Measurements from ENCODE around the gene GPNMB. TPM values are rescaled to one million over a fixed set of nuclear protein-coding genes. Genes with fewer than 3 reads are reported as not detected.

The GPNMB gene
- total and polyA plus RNA-seq, 4 donors: 4.4 to 47.6 (median 26.6) TPM

GRCh38 chr7:23261843-23262452 lies 15.4 kb downstream of the GPNMB start:
- Histone ChIP-seq H3K4me1 (ENCODE audit: control insufficient read depth, insufficient read depth, low read length) (no peaks in the 10 kb centered on the region), H3K36me3 (ENCODE audit: control insufficient read depth, insufficient read depth, low read length) (no peaks in the 10 kb centered on the region), H3K27ac (ENCODE audit: low read depth, low read length) (no peak overlapping the region), H3K4me3 (ENCODE audit: low read depth, low read length) (no peak overlapping the region), H3K9me3 (ENCODE audit: control insufficient read depth, insufficient read depth, low read length) (no peaks in the 10 kb centered on the region), H3K27me3 (ENCODE audit: control insufficient read depth, insufficient read depth, low read length) (no peaks in the 10 kb centered on the region)
- peak in 5 of 6 donors; percentile 8 to 73 (median 35) for DNase-seq (ENCODE audit: low read depth in 4 of 6, low spot score in 6 of 6)
- WGBS (ENCODE audit: insufficient coverage): 10% methylated on average over 1 of the region's 7 CpGs

- H3K4me1 ChIP-seq (ENCODE audit: control insufficient read depth, insufficient read depth, low read length): no peaks in the 10 kb centered on the region
- H3K27ac ChIP-seq (ENCODE audit: low read depth, low read length): no peak overlapping the region
- 80% methylated on average over 5 of the region's 7 CpGs for WGBS (ENCODE audit: insufficient coverage)
- H3K36me3 ChIP-seq (ENCODE audit: control insufficient read depth, insufficient read depth, low read length): no peaks in the 10 kb centered on the region
- DNase-seq (ENCODE audit: low read depth in 4 of 6, low spot score in 6 of 6): no peak
- H3K27me3 ChIP-seq (ENCODE audit: control insufficient read depth, insufficient read depth, low read length): no peaks in the 10 kb centered on the region
- H3K9me3 ChIP-seq (ENCODE audit: control insufficient read depth, insufficient read depth, low read length): no peaks in the 10 kb centered on the region
- H3K4me3 ChIP-seq (ENCODE audit: low read depth, low read length): no peak overlapping the region
These were observed 18.4 kb downstream of the GPNMB start for GRCh38 chr7:23264916-23265458.

DNA sequence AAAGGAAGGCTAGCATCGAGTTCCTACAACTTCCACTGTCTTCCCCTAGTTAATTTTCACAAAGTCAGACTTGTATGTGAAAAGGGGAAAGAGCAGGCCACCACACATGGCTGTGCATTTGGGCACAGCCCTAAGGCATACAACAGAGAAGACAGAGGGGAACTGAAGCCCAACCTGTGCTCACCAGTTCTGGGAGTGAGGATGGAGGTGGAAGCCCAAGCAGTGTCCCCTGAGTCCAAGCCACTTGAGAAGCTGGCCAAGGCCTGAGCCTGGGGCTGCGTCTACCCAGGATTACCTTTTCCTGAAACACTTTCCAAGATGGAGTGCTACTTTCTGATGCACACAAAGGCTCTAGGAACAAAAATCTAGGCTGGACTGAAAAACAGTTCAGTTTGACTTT lies 20.3 kb downstream of the GPNMB start:
- Histone ChIP-seq H3K27me3 (ENCODE audit: control insufficient read depth, insufficient read depth, low read length) (no peaks in the 10 kb centered on the region), H3K36me3 (ENCODE audit: control insufficient read depth, insufficient read depth, low read length) (no peaks in the 10 kb centered on the region), H3K4me1 (ENCODE audit: control insufficient read depth, insufficient read depth, low read length) (no peaks in the 10 kb centered on the region), H3K27ac (ENCODE audit: low read depth, low read length) (no peak overlapping the region), H3K9me3 (ENCODE audit: control insufficient read depth, insufficient read depth, low read length) (no peaks in the 10 kb centered on the region), H3K4me3 (ENCODE audit: low read depth, low read length) (no peak overlapping the region)
- no peak for DNase-seq (ENCODE audit: low read depth in 4 of 6, low spot score in 6 of 6)
- WGBS (ENCODE audit: insufficient coverage): no CpG with 5 or more reads among the region's 2 CpGs

GRCh38 chr7:23267357-23267756 lies 20.8 kb downstream of the GPNMB start:
- no peak for DNase-seq (ENCODE audit: low read depth in 4 of 6, low spot score in 6 of 6)
- Histone ChIP-seq H3K27me3 (ENCODE audit: control insufficient read depth, insufficient read depth, low read length) (no peaks in the 10 kb centered on the region), H3K27ac (ENCODE audit: low read depth, low read length) (no peak overlapping the region), H3K4me1 (ENCODE audit: control insufficient read depth, insufficient read depth, low read length) (no peaks in the 10 kb centered on the region), H3K36me3 (ENCODE audit: control insufficient read depth, insufficient read depth, low read length) (no peaks in the 10 kb centered on the region), H3K4me3 (ENCODE audit: low read depth, low read length) (no peak overlapping the region), H3K9me3 (ENCODE audit: control insufficient read depth, insufficient read depth, low read length) (no peaks in the 10 kb centered on the region)
- 67% methylated on average over 1 of the region's 2 CpGs for WGBS (ENCODE audit: insufficient coverage)

- H3K27me3 ChIP-seq (ENCODE audit: control insufficient read depth, insufficient read depth, low read length): no peaks in the 10 kb centered on the region
- no peaks in the 10 kb centered on the region for H3K4me1 ChIP-seq (ENCODE audit: control insufficient read depth, insufficient read depth, low read length)
- no peak for DNase-seq (ENCODE audit: low read depth in 4 of 6, low spot score in 6 of 6)
- H3K9me3 ChIP-seq (ENCODE audit: control insufficient read depth, insufficient read depth, low read length): no peaks in the 10 kb centered on the region
- no peak overlapping the region for H3K4me3 ChIP-seq (ENCODE audit: low read depth, low read length)
- no peaks in the 10 kb centered on the region for H3K36me3 ChIP-seq (ENCODE audit: control insufficient read depth, insufficient read depth, low read length)
- no peak overlapping the region for H3K27ac ChIP-seq (ENCODE audit: low read depth, low read length)
- WGBS (ENCODE audit: insufficient coverage): 100% methylated on average over 1 of the region's 2 CpGs
These were observed 21.6 kb downstream of the GPNMB start for GRCh38 chr7:23268167-23268566.

DNA sequence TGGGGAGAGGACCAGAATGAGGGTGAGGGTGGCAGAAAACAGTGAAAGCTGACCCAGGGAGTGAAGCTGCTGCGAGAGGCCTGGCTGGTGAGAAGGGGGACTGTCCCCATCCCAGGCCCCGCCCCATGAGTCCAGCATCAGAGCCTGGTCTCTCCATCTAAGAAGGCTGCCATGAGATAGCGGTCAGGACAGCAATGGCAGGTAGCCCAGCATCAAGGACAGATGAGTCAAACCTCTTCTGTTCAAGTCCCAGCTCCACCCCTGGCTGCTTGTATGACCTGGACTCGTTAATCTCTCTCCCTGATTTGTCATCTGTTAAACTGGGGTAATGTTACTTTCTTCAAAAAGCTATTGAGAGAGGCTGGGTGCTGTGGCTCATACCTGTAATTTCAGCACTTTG lies 22.2 kb downstream of the GPNMB start:
- no peak for DNase-seq (ENCODE audit: low read depth in 4 of 6, low spot score in 6 of 6)
- no peaks in the 10 kb centered on the region for H3K27me3 ChIP-seq (ENCODE audit: control insufficient read depth, insufficient read depth, low read length)
- H3K27ac ChIP-seq (ENCODE audit: low read depth, low read length): no peak overlapping the region
- no peaks in the 10 kb centered on the region for H3K4me1 ChIP-seq (ENCODE audit: control insufficient read depth, insufficient read depth, low read length)
- H3K9me3 ChIP-seq (ENCODE audit: control insufficient read depth, insufficient read depth, low read length): no peaks in the 10 kb centered on the region
- no peak overlapping the region for H3K4me3 ChIP-seq (ENCODE audit: low read depth, low read length)
- 83% methylated on average over 3 of the region's 4 CpGs for WGBS (ENCODE audit: insufficient coverage)
- no peaks in the 10 kb centered on the region for H3K36me3 ChIP-seq (ENCODE audit: control insufficient read depth, insufficient read depth, low read length)

GRCh38 chr7:23272275-23272674 lies 25.7 kb downstream of the GPNMB start:
- H3K36me3 ChIP-seq (ENCODE audit: control insufficient read depth, insufficient read depth, low read length): no peaks in the 10 kb centered on the region
- no peak for DNase-seq (ENCODE audit: low read depth in 4 of 6, low spot score in 6 of 6)
- H3K9me3 ChIP-seq (ENCODE audit: control insufficient read depth, insufficient read depth, low read length): no peaks in the 10 kb centered on the region
- no peak overlapping the region for H3K4me3 ChIP-seq (ENCODE audit: low read depth, low read length)
- H3K27ac ChIP-seq (ENCODE audit: low read depth, low read length): no peak overlapping the region
- no peaks in the 10 kb centered on the region for H3K27me3 ChIP-seq (ENCODE audit: control insufficient read depth, insufficient read depth, low read length)
- H3K4me1 ChIP-seq (ENCODE audit: control insufficient read depth, insufficient read depth, low read length): no peaks in the 10 kb centered on the region
- 88% methylated on average over 1 of the region's 2 CpGs for WGBS (ENCODE audit: insufficient coverage)

DNA sequence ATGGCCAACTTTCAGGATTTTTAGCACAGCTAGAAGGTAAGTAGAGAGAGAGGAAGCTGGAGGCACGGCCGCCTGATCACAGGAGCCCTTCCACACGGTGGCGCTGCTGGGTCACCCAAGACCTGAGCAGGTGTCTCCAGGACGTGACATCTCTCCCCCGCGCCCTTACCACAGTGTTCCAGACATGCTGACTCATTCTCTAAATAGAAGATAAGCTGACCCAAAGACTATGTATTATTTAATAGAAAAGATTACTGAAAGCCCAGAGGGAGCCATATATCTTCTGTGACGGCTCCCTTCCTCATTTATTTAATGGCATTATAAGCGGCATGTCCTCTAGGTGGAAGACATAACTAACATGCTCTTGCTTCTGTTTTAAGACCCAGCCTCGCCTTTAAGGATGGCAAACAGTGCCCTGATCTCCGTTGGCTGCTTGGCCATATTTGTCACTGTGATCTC lies 26.6 kb downstream of the GPNMB start:
- Histone ChIP-seq H3K9me3 (ENCODE audit: control insufficient read depth, insufficient read depth, low read length) (no peaks in the 10 kb centered on the region), H3K4me1 (ENCODE audit: control insufficient read depth, insufficient read depth, low read length) (no peaks in the 10 kb centered on the region), H3K27me3 (ENCODE audit: control insufficient read depth, insufficient read depth, low read length) (no peaks in the 10 kb centered on the region), H3K36me3 (ENCODE audit: control insufficient read depth, insufficient read depth, low read length) (no peaks in the 10 kb centered on the region), H3K4me3 (ENCODE audit: low read depth, low read length) (no peak overlapping the region), H3K27ac (ENCODE audit: low read depth, low read length) (no peak overlapping the region)
- DNase-seq (ENCODE audit: low read depth in 4 of 6, low spot score in 6 of 6): peak in 5 of 6 donors; percentile 4 to 60 (median 6)
- 13% methylated on average over 6 of the region's 11 CpGs for WGBS (ENCODE audit: insufficient coverage)

GRCh38 chr7:23275912-23276311 lies 29.3 kb downstream of the GPNMB start:
- WGBS (ENCODE audit: insufficient coverage): no CpG with 5 or more reads among the region's 5 CpGs
- Histone ChIP-seq H3K27me3 (ENCODE audit: control insufficient read depth, insufficient read depth, low read length) (no peaks in the 10 kb centered on the region), H3K27ac (ENCODE audit: low read depth, low read length) (no peak overlapping the region), H3K4me1 (ENCODE audit: control insufficient read depth, insufficient read depth, low read length) (no peaks in the 10 kb centered on the region), H3K9me3 (ENCODE audit: control insufficient read depth, insufficient read depth, low read length) (no peaks in the 10 kb centered on the region), H3K36me3 (ENCODE audit: control insufficient read depth, insufficient read depth, low read length) (no peaks in the 10 kb centered on the region), H3K4me3 (ENCODE audit: low read depth, low read length) (no peak overlapping the region)
- DNase-seq (ENCODE audit: low read depth in 4 of 6, low spot score in 6 of 6): no peak

GRCh38 chr7:23276376-23276775 lies 29.8 kb downstream of the GPNMB start:
- H3K9me3 ChIP-seq (ENCODE audit: control insufficient read depth, insufficient read depth, low read length): no peaks in the 10 kb centered on the region
- no peaks in the 10 kb centered on the region for H3K36me3 ChIP-seq (ENCODE audit: control insufficient read depth, insufficient read depth, low read length)
- no peak overlapping the region for H3K27ac ChIP-seq (ENCODE audit: low read depth, low read length)
- no peaks in the 10 kb centered on the region for H3K4me1 ChIP-seq (ENCODE audit: control insufficient read depth, insufficient read depth, low read length)
- no peak overlapping the region for H3K4me3 ChIP-seq (ENCODE audit: low read depth, low read length)
- H3K27me3 ChIP-seq (ENCODE audit: control insufficient read depth, insufficient read depth, low read length): no peaks in the 10 kb centered on the region
- WGBS (ENCODE audit: insufficient coverage): 72% methylated on average over 5 of the region's 5 CpGs
- no peak for DNase-seq (ENCODE audit: low read depth in 4 of 6, low spot score in 6 of 6)

Data from spinal cord (tissue), 10 donors.